Hepatocyte (in vitro differentiated cells): ENCODE results near the gene CIAO3. TPM values are rescaled to one million over a fixed set of nuclear protein-coding genes. Genes with fewer than 3 reads are reported as not detected.

Experiments used
- DNase-seq: peaks from one replicate; pipeline ENCODE4 v3.0.0-alpha.2; 2016; ENCODE audit warnings: low spot score
- H2AFZ ChIP-seq: fragments of 200-600 bp; sonication (generic); 2 replicates; pipeline ENCODE4 v1.6.0; 2016; ENCODE audit warnings: antibody characterized with exemption, mild to moderate bottlenecking
- H3K27ac ChIP-seq: fragments of 200-600 bp; sonication (generic); 2 replicates; pipeline ENCODE4 v1.5.1; 2016; ENCODE audit warnings: mild to moderate bottlenecking
- H3K27me3 ChIP-seq: fragments of 200-600 bp; sonication (generic); 2 replicates; pipeline ENCODE4 v1.6.1; 2016
- H3K36me3 ChIP-seq: fragments of 200-600 bp; sonication (generic); replicated peaks from 2 replicates; pipeline ENCODE4 v1.5.1; 2016; ENCODE audit warnings: low read depth; ENCODE audit not compliant: insufficient read depth
- H3K4me1 ChIP-seq: fragments of 200-600 bp; sonication (generic); 2 replicates; pipeline ENCODE4 v1.5.1; 2016; ENCODE audit warnings: mild to moderate bottlenecking, moderate library complexity; ENCODE audit not compliant: insufficient read depth
- H3K4me2 ChIP-seq: fragments of 200-600 bp; sonication (generic); 2 replicates; pipeline ENCODE4 v1.6.0; 2016
- H3K4me3 ChIP-seq: fragments of 200-600 bp; sonication (generic); 2 replicates; pipeline ENCODE4 v1.5.1; 2016; ENCODE audit warnings: mild to moderate bottlenecking
- H3K79me2 ChIP-seq: fragments of 200-600 bp; sonication (generic); 2 replicates; pipeline ENCODE4 v1.6.0; 2017; ENCODE audit warnings: mild to moderate bottlenecking
- H3K9me2 ChIP-seq: fragments of 200-600 bp; sonication (generic); replicated peaks from 2 replicates; pipeline ENCODE4 v1.6.0; 2017; ENCODE audit warnings: mild to moderate bottlenecking; ENCODE audit not compliant: insufficient read depth
- H3K9me3 ChIP-seq: fragments of 200-600 bp; sonication (generic); 2 replicates; pipeline ENCODE4 v1.5.1; 2016; ENCODE audit warnings: low read depth, mild to moderate bottlenecking
- H4K20me1 ChIP-seq: fragments of 200-600 bp; sonication (generic); 2 replicates; pipeline ENCODE4 v1.6.0; 2016; ENCODE audit warnings: mild to moderate bottlenecking; ENCODE audit not compliant: insufficient read depth, poor library complexity, severe bottlenecking
- EZH2 ChIP-seq: fragments of 200-600 bp; sonication (generic); IDR thresholded peaks from 2 replicates; pipeline ENCODE4 v1.6.1; 2016; ENCODE audit warnings: antibody characterized with exemption, mild to moderate bottlenecking, borderline replicate concordance
- EZH2phosphoT487 ChIP-seq: fragments of 200-600 bp; sonication (generic); IDR thresholded peaks from one replicate; pipeline ENCODE4 v1.6.1; 2018; ENCODE audit warnings: antibody characterized with exemption, mild to moderate bottlenecking, low read depth, moderate library complexity; ENCODE audit not compliant: unreplicated experiment, severe bottlenecking
- WGBS: methylation state at CpG from one replicate; pipeline ENCODE4 v1.1.6; 2016; ENCODE audit warnings: low lambda C conversion rate; ENCODE audit errors: missing lambda C conversion rate; 5-methylcytosine and 5-hydroxymethylcytosine counted together
- polyA plus RNA-seq: library from polyadenylated mRNA; unstranded; fragments of >200 nt; fragmentation: Nextera tagmentation; extraction: Ambion mirVana; gene quantifications from 2 replicates; pipeline ENCODE4 v1.2.1, GENCODE V29; 2016
- total RNA-seq: library from RNA; depleted of rRNA; stranded (reverse); fragments of >200 nt; gene quantifications from 2 replicates; pipeline ENCODE4 v1.2.3, GENCODE V29; 2014
- TF ChIP-seq, protein P1 (sequence below): fragments of 200-600 bp; sonication (generic); IDR thresholded peaks from 2 replicates; pipeline ENCODE4 v1.5.1; 2016; ENCODE audit warnings: antibody characterized with exemption, mild to moderate bottlenecking; ENCODE audit not compliant: poor library complexity

CIAO3 gene
- total and polyA plus RNA-seq, 2 experiments from 2014 or later: 39.0 to 42.8 TPM

DNA sequence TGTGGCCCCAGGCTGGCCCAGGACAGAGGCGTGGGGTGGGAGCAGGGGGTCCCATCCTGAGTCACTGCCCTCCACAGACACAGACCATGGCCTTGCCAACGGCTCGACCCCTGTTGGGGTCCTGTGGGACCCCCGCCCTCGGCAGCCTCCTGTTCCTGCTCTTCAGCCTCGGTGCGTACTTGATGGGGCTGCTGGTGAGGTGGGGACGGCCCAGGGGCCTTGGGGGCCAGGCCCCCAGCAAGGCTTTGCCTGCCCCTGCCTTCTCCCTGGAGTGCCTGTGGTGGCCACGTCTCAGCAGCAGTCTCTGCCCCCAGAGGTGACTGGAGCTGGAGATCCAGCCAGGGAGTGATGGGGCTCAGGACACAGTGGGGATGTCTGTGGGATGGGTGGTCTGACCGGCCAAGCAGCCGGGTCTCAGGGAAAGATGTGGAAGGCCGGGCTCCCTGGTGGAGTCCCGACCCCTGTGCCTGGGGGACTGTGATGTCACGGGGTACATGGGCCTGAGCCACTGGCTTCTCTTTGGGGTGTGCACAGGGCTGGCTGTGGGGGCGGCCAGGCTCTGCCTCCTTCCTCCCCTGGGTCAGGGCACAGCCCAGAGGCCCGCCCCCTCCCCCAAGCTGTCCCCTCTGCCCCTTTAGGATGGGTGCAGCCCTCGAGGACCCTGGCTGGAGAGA is 21.9 kb upstream of the CIAO3 start:
- H3K79me2 ChIP-seq: no peaks in the 10 kb centered on the region
- H3K4me2 ChIP-seq: no peak overlapping the region
- H3K4me3 ChIP-seq: no peak overlapping the region
- TF ChIP-seq EZH2 (no peak), EZH2phosphoT487 (no peak)
- TF ChIP-seq, protein P1, sequence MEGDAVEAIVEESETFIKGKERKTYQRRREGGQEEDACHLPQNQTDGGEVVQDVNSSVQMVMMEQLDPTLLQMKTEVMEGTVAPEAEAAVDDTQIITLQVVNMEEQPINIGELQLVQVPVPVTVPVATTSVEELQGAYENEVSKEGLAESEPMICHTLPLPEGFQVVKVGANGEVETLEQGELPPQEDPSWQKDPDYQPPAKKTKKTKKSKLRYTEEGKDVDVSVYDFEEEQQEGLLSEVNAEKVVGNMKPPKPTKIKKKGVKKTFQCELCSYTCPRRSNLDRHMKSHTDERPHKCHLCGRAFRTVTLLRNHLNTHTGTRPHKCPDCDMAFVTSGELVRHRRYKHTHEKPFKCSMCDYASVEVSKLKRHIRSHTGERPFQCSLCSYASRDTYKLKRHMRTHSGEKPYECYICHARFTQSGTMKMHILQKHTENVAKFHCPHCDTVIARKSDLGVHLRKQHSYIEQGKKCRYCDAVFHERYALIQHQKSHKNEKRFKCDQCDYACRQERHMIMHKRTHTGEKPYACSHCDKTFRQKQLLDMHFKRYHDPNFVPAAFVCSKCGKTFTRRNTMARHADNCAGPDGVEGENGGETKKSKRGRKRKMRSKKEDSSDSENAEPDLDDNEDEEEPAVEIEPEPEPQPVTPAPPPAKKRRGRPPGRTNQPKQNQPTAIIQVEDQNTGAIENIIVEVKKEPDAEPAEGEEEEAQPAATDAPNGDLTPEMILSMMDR: no peak
- H2AFZ ChIP-seq: no peak overlapping the region
- 93% methylated on average over 17 of the region's 17 CpGs for WGBS
- no peaks in the 10 kb centered on the region for H3K36me3 ChIP-seq
- H3K9me3 ChIP-seq: no peaks in the 10 kb centered on the region
- no peaks in the 10 kb centered on the region for H3K27me3 ChIP-seq
- peaks cover 7% of the 10 kb centered on the region for H3K4me1 ChIP-seq
- H4K20me1 ChIP-seq: no peaks in the 10 kb centered on the region
- H3K27ac ChIP-seq: no peak overlapping the region
- no peaks in the 10 kb centered on the region for H3K9me2 ChIP-seq
- no peak for DNase-seq

DNA sequence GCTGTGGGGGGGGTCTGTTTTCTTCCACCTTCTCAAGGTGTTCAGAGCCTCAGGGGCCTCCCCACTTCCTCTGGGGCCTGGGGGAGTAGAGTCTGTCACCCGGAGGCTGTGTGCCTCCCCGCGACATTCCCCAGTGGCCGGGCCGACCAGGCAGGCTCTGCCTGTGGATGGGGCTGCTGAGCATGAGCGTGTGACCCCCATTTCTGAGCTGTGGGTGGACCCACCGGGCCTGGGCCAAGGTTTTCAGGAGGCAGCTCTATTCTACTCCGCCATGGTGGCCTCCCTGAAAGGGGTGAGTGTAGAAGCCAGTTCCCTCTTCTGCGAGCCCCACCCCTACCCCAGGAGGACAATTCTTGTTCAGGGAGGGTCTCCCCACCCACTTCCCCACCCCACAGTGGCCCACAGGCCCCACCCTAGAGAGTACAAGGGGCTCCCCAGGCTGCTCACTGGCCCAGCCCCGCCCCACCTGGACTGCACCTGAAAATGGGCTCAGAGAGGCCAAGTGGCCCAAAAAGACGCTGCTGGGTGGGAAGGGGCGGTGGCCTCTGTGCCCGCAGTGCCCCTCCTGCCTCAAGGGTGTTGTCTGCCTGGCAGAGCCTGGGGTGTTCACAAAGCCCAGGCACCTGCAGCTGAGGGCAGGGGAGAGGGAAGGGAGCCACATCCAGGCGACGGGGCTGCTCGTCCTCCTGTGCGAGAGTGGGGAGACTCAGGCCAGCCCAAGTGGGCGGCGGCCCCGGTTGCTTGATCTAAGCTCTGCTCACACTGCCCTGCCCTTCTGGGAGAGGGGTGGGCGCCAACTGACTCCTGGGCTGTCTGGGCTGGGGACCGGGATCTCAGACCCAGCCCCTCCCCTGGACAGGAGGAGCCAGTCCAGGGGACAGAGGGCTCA is 21.1 kb upstream of the CIAO3 start:
- H3K27me3 ChIP-seq: no peaks in the 10 kb centered on the region
- WGBS: 87% methylated on average over 18 of the region's 22 CpGs
- no peaks in the 10 kb centered on the region for H4K20me1 ChIP-seq
- no peak overlapping the region for H3K4me2 ChIP-seq
- H2AFZ ChIP-seq: no peak overlapping the region
- TF ChIP-seq EZH2phosphoT487 (no peak), EZH2 (no peak)
- TF ChIP-seq, protein P1: no peak
- H3K79me2 ChIP-seq: no peaks in the 10 kb centered on the region
- no peak for DNase-seq
- no peak overlapping the region for H3K4me3 ChIP-seq
- H3K27ac ChIP-seq: no peak overlapping the region
- H3K4me1 ChIP-seq: peaks cover 7% of the 10 kb centered on the region
- no peaks in the 10 kb centered on the region for H3K36me3 ChIP-seq
- H3K9me3 ChIP-seq: no peaks in the 10 kb centered on the region
- no peaks in the 10 kb centered on the region for H3K9me2 ChIP-seq

DNA sequence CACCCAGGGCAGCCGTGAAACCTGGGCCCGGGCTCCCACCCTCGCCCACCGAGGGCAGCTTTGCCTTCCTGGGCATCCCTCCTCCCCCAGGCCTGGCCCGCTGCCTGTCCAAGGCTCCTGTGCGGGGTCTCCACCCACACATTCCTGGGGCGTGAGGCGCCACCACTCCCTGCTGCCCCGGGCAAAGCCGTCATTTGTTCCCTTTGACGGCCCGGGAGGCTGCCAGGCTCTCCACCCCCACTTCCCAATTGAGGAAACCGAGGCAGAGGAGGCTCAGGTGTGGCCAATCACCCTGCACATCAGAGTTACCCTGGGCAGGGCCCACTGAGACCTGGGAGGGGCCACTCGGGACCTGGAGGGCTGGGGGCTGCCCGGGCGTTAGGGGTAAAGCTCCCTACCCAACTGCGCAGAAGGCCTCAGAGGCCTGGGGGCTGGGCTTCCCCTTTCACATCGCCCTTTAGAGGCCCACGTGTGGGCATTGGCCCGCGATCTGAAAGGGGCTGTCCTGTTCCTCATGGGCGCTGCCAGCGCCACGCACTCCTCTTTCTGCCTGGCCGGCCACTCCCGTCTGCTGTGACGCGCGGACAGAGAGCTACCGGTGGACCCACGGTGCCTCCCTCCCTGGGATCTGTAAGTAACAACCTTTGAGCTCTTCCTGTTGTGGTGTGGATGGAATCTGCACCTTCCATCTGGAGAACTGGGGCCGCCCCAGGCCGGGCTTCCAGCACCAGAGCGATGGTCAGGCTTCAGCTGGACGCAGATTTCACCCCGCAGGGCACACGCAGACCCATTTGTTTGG is 19.9 kb upstream of the CIAO3 start, which contains the start of gene MSLN:
MSLN (plus strand) TSS at position 190 of the 799 bp plus-strand sequence. CDS start 1,947 bp downstream, outside the sequence.
- Histone ChIP-seq H3K27me3 (no peaks in the 10 kb centered on the region), H3K27ac (peak within 1 kb of the TSS; percentile 46), H3K9me2 (no peaks in the 10 kb centered on the region), H3K4me1 (peaks cover 7% of the 10 kb centered on the region), H3K4me3 (no peak within 1 kb of the TSS), H3K9me3 (no peaks in the 10 kb centered on the region), H3K79me2 (no peaks in the 10 kb centered on the region), H2AFZ (no peak within 1 kb of the TSS), H4K20me1 (no peaks in the 10 kb centered on the region), H3K4me2 (no peak within 1 kb of the TSS), H3K36me3 (no peaks in the 10 kb centered on the region)
- TF ChIP-seq EZH2phosphoT487 (no peak), EZH2 (no peak)
- TF ChIP-seq, protein P1: no peak
- DNase-seq: no peak
- WGBS: 82% methylated on average over 36 of the region's 37 CpGs
